ENCODE data around the gene SOBP.

Gene SOBP

GRCh38 chr6:107613651-107614379 lies 123.9 kb downstream of the SOBP start:
- DNase-seq, result no peak

DNA sequence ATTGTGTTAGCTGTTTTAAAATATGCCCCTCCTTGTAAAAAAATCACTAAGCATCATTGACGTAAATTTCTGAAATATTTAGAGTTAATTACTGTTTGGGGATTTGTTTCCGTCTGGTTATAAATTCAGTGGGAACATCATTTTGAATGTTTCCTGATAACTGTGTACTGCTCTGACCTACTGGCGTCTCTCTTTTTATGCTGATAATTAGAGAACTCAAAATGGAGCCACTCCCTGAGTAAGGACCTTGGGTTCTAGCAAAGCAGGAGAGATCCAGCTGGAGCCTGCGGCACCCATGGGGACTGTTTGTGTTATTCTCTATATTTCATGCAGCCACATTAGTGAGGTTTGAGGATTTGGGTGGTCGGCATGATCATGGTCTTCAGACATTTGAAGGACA lies 124.9 kb downstream of the SOBP start:
- no peak for DNase-seq

- DNase-seq, result no peak
These were observed 126.9 kb downstream of the SOBP start for GRCh38 chr6:107616775-107617174.

DNA sequence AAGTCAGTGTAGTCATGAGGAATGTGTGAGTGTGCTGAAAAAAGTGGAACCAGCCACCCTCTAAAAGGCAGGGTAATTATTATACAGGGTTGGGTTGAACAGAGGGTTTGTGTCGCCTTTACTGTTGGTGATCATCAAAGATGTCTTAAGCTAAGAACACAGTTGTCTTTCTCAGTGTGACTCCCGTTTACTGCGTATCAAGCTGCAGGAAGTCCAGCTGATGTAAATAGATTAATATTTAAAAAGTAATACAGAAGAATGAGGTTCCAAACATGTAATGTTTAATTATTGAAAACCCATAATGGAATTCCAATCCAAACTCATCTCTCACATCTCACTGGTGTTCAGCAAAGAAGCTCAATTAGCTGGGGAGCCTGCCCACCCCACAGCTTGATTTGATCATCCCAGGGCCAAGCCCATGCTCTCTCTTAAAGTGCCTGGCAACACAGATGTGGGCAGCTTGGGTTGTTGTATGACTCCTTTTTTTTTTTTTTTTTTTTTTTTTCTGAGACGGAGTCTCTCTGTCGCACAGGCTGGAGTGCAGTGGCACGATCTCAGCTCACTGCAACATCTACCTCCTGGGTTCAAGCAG lies 127.5 kb downstream of the SOBP start:
- DNase-seq, result no peak

GRCh38 chr6:107618672-107619071 lies 128.8 kb downstream of the SOBP start:
- DNase-seq, result no peak

DNA sequence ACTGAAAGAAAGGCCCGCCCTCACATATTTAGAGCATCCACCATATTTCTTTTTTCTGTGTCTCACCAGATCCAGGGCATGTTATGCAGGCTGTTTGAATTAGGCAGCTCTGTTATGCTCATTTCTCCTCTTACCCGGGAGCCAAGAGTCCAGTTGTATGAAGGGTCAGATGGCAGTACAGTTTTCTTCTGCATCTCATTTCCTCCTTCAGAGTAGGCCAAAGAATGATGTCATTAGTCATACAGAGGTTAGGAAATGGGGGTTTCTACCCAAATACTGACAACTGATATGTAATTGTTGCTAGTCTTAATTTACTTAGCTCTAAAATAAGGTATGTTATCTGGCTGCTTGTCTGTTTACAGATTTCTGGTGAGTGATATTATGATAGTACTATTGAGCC lies 130.8 kb downstream of the SOBP start:
- DNase-seq, result no peak

DNA sequence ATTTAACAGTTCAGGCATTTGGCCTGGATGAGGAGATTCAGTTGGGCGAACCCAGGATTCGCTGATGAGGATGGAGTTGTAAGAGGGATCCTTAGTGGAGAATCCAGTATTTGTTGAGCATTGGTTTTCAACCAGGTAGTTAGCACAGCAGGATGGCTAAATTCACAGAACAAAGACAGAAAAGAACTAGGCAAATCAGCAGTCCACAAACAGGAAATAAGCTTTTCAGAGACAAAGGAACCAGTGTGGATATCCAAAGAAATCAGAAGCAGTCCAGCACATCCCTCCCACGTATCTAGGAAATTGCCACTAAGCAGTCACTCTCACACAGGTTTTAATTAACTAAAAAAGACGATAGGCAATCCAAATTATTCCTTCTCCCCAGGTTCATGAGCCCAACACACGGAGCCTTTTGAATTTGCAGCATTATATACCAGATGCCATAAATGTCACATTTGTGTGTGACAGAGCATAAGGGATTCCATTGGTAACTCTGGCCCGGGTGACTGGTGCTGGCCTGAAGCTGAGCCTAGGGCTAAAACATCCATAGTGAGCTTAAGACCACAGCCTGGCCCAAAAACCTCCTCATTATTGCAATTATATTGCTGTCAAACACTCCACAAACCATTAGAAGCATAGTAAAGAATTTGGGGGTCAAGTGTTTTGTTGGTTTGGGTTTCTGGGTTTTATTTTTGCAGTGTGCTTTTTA lies 131.5 kb downstream of the SOBP start:
- no peak for DNase-seq

- DNase-seq, result no peak
These were observed 132.4 kb downstream of the SOBP start for GRCh38 chr6:107622269-107622668.

DNA sequence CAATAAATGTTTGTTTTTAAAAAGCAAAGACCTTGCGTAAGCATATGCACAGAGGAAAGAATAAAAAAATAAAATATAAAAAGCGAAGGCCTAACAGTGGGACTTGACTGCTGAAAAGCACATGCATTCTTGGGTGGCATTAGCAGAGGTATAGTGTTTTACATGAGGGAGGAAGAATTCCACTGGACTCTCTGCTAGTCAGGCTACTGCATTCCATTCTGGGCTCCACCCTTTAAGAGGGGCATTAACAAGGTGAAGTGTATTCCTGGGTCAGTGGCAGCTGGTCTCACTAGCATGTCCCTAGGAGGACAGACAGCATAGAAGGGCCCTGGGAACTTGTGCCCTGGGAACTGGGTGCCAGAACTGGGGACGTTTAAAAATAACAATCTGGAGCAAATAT lies 134.1 kb downstream of the SOBP start:
- no peak for DNase-seq

- no peak for DNase-seq
These were observed 134.6 kb downstream of the SOBP start for GRCh38 chr6:107624541-107624940.

DNA sequence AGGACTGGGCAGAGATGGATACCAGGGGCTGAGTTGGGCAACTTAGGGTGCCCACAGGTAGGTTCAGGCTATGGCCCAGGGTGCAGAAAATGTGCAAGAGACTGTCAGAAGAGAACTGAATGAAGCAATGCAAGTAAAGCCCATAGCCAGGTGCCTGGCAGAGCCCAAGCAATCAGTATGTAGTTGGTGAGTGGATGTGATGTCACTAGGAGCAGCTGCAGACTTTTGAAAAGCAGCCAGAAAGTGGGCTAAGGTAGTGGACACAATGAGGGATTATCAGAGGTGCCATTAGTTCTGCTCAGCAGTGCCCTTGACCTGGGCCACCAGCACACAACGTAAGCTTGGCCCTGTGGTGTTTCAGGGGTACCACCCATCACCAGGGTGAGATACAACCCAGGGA lies 135.3 kb downstream of the SOBP start:
- DNase-seq, result no peak

GRCh38 chr6:107626645-107627044 lies 136.7 kb downstream of the SOBP start:
- DNase-seq, result no peak

GRCh38 chr6:107627969-107628368 lies 138.1 kb downstream of the SOBP start:
- no peak for DNase-seq

GRCh38 chr6:107628878-107629277 lies 139.0 kb downstream of the SOBP start:
- DNase-seq, result no peak

DNA sequence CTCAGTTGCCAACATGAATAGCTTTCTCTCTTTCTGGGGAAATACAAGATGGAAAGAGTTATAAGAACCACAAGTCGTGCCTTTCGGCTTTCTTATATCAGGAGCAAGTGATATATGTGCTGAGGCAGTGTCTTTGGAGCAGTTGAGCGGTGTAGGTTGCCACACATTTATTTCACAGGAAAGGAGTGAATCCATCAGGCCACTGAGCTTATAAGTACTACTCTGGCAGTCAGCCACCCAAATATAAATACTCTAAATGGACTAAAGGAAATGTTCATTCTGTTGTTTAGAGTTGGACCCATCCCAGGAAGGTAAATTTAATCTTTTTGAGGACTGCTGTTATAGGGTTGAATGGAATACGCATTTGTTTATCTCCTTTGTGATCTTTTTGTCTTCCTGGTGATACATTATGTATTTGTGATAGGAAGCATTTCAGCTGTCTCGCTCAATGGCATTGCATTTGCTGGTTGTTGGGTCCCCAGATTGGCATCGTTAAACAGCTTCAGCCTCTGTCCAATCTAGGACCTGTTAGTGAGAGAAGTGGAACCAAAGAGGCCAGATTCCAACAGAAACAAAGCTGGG lies 139.7 kb downstream of the SOBP start:
- DNase-seq, result no peak

DNA sequence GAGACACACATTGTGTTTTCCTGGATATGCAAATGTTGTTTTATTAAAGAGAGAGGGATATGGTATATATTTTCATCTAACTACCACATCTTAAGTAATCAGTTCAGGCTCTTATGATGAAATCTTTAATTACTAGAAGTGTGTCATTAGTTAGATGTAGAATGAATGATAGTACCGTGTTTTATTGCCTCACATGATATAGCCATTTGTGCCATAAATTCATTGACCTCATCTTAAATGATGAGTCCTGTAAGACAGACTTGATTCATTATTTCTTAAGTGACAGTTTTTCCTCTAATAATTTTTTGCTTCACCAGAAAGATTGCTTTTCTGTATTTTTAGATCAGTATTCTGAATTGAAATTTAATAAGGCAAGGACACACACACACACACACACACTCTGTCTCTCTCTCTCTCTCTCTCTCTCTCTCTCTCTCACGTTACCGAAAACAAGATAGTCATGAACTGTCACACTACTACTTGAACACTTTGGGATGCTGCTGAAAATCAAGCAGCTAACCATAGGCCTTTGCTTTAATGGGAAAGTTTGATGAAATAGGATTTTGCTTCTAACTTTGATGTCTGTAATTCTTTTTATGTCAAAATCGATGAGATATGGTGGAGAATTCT lies 140.5 kb downstream of the SOBP start:
- DNase-seq, result no peak

GRCh38 chr6:107632381-107633136 lies 142.6 kb downstream of the SOBP start:
- DNase-seq, result peak in 2 of 58 donors; percentile 29 to 36

DNA sequence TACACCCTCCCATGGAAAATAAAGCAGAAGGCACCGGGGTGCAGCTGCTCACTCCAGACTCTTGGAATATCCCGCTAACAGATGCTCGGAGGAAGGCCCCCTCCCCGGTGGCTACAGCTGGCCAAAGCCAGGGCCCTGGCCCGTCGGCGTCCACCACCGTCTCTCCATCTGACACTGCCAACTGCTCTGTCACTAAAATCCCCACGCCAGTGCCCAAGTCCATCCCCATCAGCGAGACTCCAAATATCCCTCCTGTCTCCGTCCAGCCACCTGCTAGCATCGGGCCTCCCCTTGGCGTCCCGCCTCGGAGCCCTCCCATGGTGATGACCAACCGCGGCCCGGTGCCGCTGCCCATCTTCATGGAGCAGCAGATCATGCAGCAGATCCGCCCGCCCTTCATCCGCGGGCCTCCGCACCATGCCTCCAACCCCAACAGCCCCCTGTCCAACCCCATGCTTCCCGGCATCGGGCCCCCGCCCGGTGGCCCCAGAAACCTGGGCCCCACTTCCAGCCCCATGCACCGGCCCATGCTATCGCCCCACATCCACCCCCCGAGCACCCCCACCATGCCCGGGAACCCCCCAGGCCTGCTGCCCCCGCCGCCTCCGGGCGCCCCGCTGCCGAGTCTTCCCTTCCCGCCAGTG lies 143.9 kb downstream of the SOBP start:
- peak in 2 of 58 donors; percentile 17 to 18 for DNase-seq

- DNase-seq, result peak in 6 of 58 donors; percentile 14 to 40 (median 24)
These were observed 144.6 kb downstream of the SOBP start for GRCh38 chr6:107634324-107635056.

GRCh38 chr6:107635057-107635515 lies 145.2 kb downstream of the SOBP start:
- no peak for DNase-seq
